CD14-positive monocyte (primary cell): ENCODE results near the gene TMEM151B. TPM values are rescaled to one million over a fixed set of nuclear protein-coding genes. Genes with fewer than 3 reads are reported as not detected.
A peak's percentile ranks its signal among the peaks of the same experiment; 100 is the strongest.

Experiments
- DNase-seq, 3 donors: peaks; one replicate each; pipeline ENCODE4 v3.0.0-alpha.2; 2011 to 2022
- H2AFZ ChIP-seq: 2 replicates; pipeline ENCODE4 v1.6.0; 2012; ENCODE audit warnings: mild to moderate bottlenecking, low read depth, low read length, inconsistent platforms; ENCODE audit not compliant: insufficient read depth, poor library complexity, severe bottlenecking
- H3K27ac ChIP-seq, 2 donors: 1 replicate in 1 of 2; 2 replicates in 1 of 2; pipeline ENCODE4 v1.5.1; 2012 to 2013; ENCODE audit warnings: low read length in 2 of 2, control low read depth in 1 of 2, inconsistent platforms in 1 of 2, low read depth in 1 of 2, mild to moderate bottlenecking in 1 of 2
- H3K27me3 ChIP-seq, 2 donors: one replicate each; pipeline versions ENCODE4 v1.6.0 to v1.6.1; 2011 to 2013; ENCODE audit warnings: low read length in 2 of 2; ENCODE audit not compliant: control insufficient read depth in 2 of 2, insufficient read depth in 2 of 2
- H3K36me3 ChIP-seq, 2 donors: replicated peaks in 1 of 2; 1 replicate in 1 of 2; 2 replicates in 1 of 2; pipeline versions ENCODE4 v1.5.1 to v1.6.1; 2012 to 2013; ENCODE audit warnings: low read length in 2 of 2, control low read depth in 1 of 2, inconsistent platforms in 1 of 2, mild to moderate bottlenecking in 1 of 2; ENCODE audit not compliant: insufficient read depth in 2 of 2, control insufficient read depth in 1 of 2
- H3K4me1 ChIP-seq, 2 donors: 1 replicate in 1 of 2; 2 replicates in 1 of 2; pipeline versions ENCODE4 v1.5.1 to v1.6.1; 2012 to 2013; ENCODE audit warnings: low read length in 2 of 2, control low read depth in 1 of 2, inconsistent platforms in 1 of 2, mild to moderate bottlenecking in 1 of 2, moderate library complexity in 1 of 2; ENCODE audit not compliant: insufficient read depth in 2 of 2, control insufficient read depth in 1 of 2
- H3K4me2 ChIP-seq: replicated peaks from 2 replicates; pipeline ENCODE3; 2012; ENCODE audit warnings: low read length, moderate library complexity, mild to moderate bottlenecking; ENCODE audit not compliant: poor library complexity, severe bottlenecking; ENCODE audit errors: extremely low read depth
- H3K4me3 ChIP-seq, 3 experiments: fragments of 200-600 bp in 1 of 3; sonication (generic) in 1 of 3; replicated peaks in 1 of 3; 1 replicate in 2 of 3; 2 replicates in 1 of 3; pipeline ENCODE4 v1.5.1; 2011 to 2013; ENCODE audit warnings: low read length in 3 of 3, mild to moderate bottlenecking in 3 of 3, control low read depth in 2 of 3, low read depth in 2 of 3, inconsistent platforms in 1 of 3, moderate library complexity in 1 of 3
- H3K79me2 ChIP-seq: 2 replicates; pipeline ENCODE4 v1.6.0; 2012; ENCODE audit warnings: mild to moderate bottlenecking, control low read depth, inconsistent platforms, low read length, moderate library complexity; ENCODE audit not compliant: insufficient read depth
- H3K9ac ChIP-seq: 2 replicates; pipeline ENCODE4 v1.6.0; 2017; ENCODE audit warnings: low read length, mild to moderate bottlenecking; ENCODE audit not compliant: insufficient read depth, poor library complexity, severe bottlenecking
- H3K9me3 ChIP-seq, 2 donors: replicated peaks in 1 of 2; 1 replicate in 1 of 2; 2 replicates in 1 of 2; pipeline versions ENCODE4 v1.5.1 to v1.6.1; 2012 to 2013; ENCODE audit warnings: low read length in 2 of 2, control low read depth in 1 of 2; ENCODE audit not compliant: control insufficient read depth in 1 of 2, insufficient read depth in 1 of 2
- H4K20me1 ChIP-seq: 2 replicates; pipeline ENCODE4 v1.6.0; 2012; ENCODE audit warnings: mild to moderate bottlenecking, low read length, control low read depth, moderate library complexity; ENCODE audit not compliant: insufficient read depth
- H3K27ac Mint-ChIP-seq, 7 donors: one replicate each; pipeline ENCODE4 v1.8.0; 2020; ENCODE audit warnings: mild to moderate bottlenecking in 7 of 7, mixed read lengths in 7 of 7, moderate library complexity in 6 of 7, inconsistent platforms in 2 of 7
- H3K27me3 Mint-ChIP-seq, 3 donors: one replicate each; pipeline ENCODE4 v1.8.0; 2021 to 2022; ENCODE audit warnings: low read depth in 3 of 3, mild to moderate bottlenecking in 3 of 3, mixed read lengths in 3 of 3, moderate library complexity in 3 of 3, inconsistent platforms in 1 of 3
- H3K36me3 Mint-ChIP-seq, 2 donors: one replicate each; pipeline ENCODE4 v1.8.0; 2020; ENCODE audit warnings: mixed read lengths in 2 of 2, inconsistent platforms in 1 of 2, mild to moderate bottlenecking in 1 of 2
- H3K4me1 Mint-ChIP-seq: one replicate; pipeline ENCODE4 v1.8.0; 2020; ENCODE audit warnings: mild to moderate bottlenecking, mixed read lengths
- H3K4me3 Mint-ChIP-seq, 2 donors: one replicate each; pipeline ENCODE4 v1.8.0; 2020; ENCODE audit warnings: mild to moderate bottlenecking in 2 of 2, mixed read lengths in 2 of 2, moderate library complexity in 1 of 2
- H3K9me3 Mint-ChIP-seq, 7 donors: one replicate each; pipeline ENCODE4 v1.8.0; 2020 to 2022; ENCODE audit warnings: mixed read lengths in 7 of 7, mild to moderate bottlenecking in 6 of 7, moderate library complexity in 6 of 7, inconsistent platforms in 2 of 7
- WGBS: methylation state at CpG from one replicate; pipeline ENCODE4 v1.1.5; 2013; ENCODE audit warnings: missing lambda C conversion rate; ENCODE audit not compliant: insufficient coverage; 5-methylcytosine and 5-hydroxymethylcytosine counted together
- intact Hi-C, 2 donors: fragments of 100-400 bp; cut with micrococcal nuclease; formaldehyde crosslinking; loops; one replicate each; pipeline versions ENCODE4 v1.15.0 to v1.15.1; 2023
- polyA plus RNA-seq, 3 donors: library from polyadenylated mRNA; depleted of rRNA in 1 of 3; unstranded in 2 of 3; stranded (reverse) in 1 of 3; fragments of 300-500 nt in 2 of 3; fragments of >200 nt in 1 of 3; fragmentation: Illumina TruSeq in 2 of 3; gene quantifications; 1 replicate in 2 of 3; 2 replicates in 1 of 3; pipeline ENCODE4 v1.2.3, GENCODE V29; 2012 to 2021
- TF ChIP-seq, protein P1 (sequence below): fragments of 200-600 bp; IDR thresholded peaks from one replicate; pipeline ENCODE4 v1.8.0; 2022; ENCODE audit warnings: antibody characterized with exemption, mild to moderate bottlenecking

Gene TMEM151B
- polyA plus RNA-seq, 3 donors: not detected

- peaks cover 65 to 71% of the 10 kb centered on the region in 2 donors for H3K4me1 ChIP-seq
- peaks cover 11% of the 10 kb centered on the region for H4K20me1 ChIP-seq
- peak within 1 kb of the TSS; percentile 27 to 73 (median 36) for H3K4me3 ChIP-seq
- H3K79me2 ChIP-seq: peaks cover 24% of the 10 kb centered on the region
- peak; percentile 60 to 74 (median 60) for DNase-seq
- intact Hi-C loops: loop anchor here (5.0 kb wide), 2 partner anchors 34 to 96 kb away; partner anchors contain the start of genes SLC35B2 (in 2 of the 2), MRPL14 (in 1 of the 2) and TMEM63B (in 1 of the 2)
- H3K27ac Mint-ChIP-seq: peak within 1 kb of the TSS in 6 of 7 donors; percentile 5 to 76 (median 48)
- peaks cover 65% of the 10 kb centered on the region for H3K4me1 Mint-ChIP-seq
- H3K4me3 Mint-ChIP-seq: peak within 1 kb of the TSS; percentile 73 to 88
- H3K36me3 Mint-ChIP-seq: peaks cover 0 to 6% of the 10 kb centered on the region in 2 donors
- H2AFZ ChIP-seq: peak within 1 kb of the TSS; percentile 56
- peaks cover 0 to 7% of the 10 kb centered on the region in 2 donors for H3K27me3 ChIP-seq
- H3K27me3 Mint-ChIP-seq: peaks cover 5 to 17% (median 7%) of the 10 kb centered on the region in 3 donors
- peak within 1 kb of the TSS; percentile 89 for H3K4me2 ChIP-seq
- under 1% methylated on average over 67 of the region's 73 CpGs for WGBS
- no peaks in the 10 kb centered on the region for H3K36me3 ChIP-seq
- no peaks in the 10 kb centered on the region for H3K9me3 ChIP-seq
- no peak within 1 kb of the TSS for H3K27ac ChIP-seq
- TF ChIP-seq, protein P1, sequence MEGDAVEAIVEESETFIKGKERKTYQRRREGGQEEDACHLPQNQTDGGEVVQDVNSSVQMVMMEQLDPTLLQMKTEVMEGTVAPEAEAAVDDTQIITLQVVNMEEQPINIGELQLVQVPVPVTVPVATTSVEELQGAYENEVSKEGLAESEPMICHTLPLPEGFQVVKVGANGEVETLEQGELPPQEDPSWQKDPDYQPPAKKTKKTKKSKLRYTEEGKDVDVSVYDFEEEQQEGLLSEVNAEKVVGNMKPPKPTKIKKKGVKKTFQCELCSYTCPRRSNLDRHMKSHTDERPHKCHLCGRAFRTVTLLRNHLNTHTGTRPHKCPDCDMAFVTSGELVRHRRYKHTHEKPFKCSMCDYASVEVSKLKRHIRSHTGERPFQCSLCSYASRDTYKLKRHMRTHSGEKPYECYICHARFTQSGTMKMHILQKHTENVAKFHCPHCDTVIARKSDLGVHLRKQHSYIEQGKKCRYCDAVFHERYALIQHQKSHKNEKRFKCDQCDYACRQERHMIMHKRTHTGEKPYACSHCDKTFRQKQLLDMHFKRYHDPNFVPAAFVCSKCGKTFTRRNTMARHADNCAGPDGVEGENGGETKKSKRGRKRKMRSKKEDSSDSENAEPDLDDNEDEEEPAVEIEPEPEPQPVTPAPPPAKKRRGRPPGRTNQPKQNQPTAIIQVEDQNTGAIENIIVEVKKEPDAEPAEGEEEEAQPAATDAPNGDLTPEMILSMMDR: peak; percentile 37
- peak within 1 kb of the TSS; percentile 46 for H3K9ac ChIP-seq
- peaks cover 0 to 2% (median 0%) of the 10 kb centered on the region in 7 donors for H3K9me3 Mint-ChIP-seq
These were observed 46.8 kb upstream of the TMEM151B start, which contains the start of gene SLC29A1 for GRCh38 chr6:44223319-44224028. Gene SLC29A1, plus strand, starts transcription at chr6:44223595. Its CDS starts 3,719 bp downstream, at chr6:44227314.

DNA sequence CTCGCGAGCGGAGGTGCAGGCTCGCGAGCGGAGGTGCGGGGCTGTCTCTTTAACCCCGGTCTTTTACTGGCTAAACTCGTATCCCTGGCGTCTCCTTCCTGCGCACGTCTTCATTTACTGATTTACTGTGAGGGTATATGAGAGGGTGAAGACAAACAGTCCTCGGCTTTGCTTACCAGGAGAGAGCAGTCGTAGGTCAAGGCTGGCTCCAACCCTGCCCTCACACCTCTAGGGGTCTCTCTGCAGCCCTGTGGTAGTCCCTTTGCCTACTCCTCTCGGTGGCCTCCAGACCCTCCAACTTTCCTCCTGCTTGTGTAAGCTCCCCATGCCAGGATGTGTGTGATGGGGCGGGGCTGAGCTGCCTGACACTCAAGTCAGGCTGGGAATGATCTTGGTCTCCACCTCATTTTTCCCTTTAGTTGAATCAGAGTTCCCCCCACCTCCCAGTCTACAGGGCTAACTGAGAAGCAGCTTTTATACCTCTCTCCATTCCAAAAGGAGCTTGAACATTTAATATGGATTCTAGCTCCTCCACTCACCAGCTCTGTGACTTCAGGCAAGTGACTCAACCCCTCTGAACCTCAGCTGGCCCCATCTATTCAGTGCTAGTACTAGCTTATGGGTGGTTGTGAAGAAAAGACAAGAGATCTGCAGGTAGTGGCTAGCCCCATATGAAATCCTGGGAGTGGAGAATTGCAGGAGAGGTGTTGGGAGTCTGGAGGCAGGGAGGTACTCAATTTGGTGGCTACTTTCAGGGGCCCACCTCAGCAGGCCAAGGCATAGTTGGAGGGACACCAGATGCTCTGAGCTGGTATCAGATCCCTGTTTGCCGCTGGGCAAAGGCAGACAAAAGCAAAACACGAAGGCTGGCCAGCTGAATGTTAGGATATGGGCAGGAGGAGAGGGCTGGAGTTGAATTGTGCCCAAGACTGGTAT is 46.0 kb upstream of the TMEM151B start:
- Histone ChIP-seq H3K9ac (peak overlapping the region; percentile 15), H4K20me1 (peaks cover 11% of the 10 kb centered on the region), H3K4me2 (peak overlapping the region; percentile 89), H3K27me3 (peaks cover 0 to 7% of the 10 kb centered on the region in 2 donors), H3K79me2 (peaks cover 24% of the 10 kb centered on the region), H2AFZ (peak overlapping the region; percentile 41), H3K36me3 (no peaks in the 10 kb centered on the region), H3K27ac (no peak overlapping the region), H3K4me3 (peak overlapping the region in 2 of 3 experiments; percentile 26 to 73), H3K9me3 (no peaks in the 10 kb centered on the region), H3K4me1 (peaks cover 57 to 63% of the 10 kb centered on the region in 2 donors)
- intact Hi-C loops: loop anchor here (5.0 kb wide), 2 partner anchors 33 to 97 kb away; partner anchors contain the start of genes SLC35B2 (in 2 of the 2), MRPL14 (in 1 of the 2) and TMEM63B (in 1 of the 2)
- DNase-seq: no peak
- TF ChIP-seq, protein P1: peak; percentile 12
- Mint-ChIP-seq H3K4me1 (peaks cover 61% of the 10 kb centered on the region), H3K27ac (peak overlapping the region in 5 of 7 donors; percentile 5 to 73 (median 43)), H3K9me3 (peaks cover 0 to 2% (median 0%) of the 10 kb centered on the region in 7 donors), H3K36me3 (peaks cover 2 to 8% of the 10 kb centered on the region in 2 donors), H3K4me3 (peak overlapping the region; percentile 73 to 82), H3K27me3 (peaks cover 5 to 17% (median 7%) of the 10 kb centered on the region in 3 donors)
- WGBS: 67% methylated on average over 3 of the region's 18 CpGs
